MG63 (cell line): ENCODE measurements around the gene SIPA1L2. TPM values are rescaled to one million over a fixed set of nuclear protein-coding genes. Genes with fewer than 3 reads are reported as not detected.

ENCODE experiments used
- DNase-seq: peaks from one replicate; pipeline ENCODE4 v3.0.0-alpha.2; 2020
- H3K27me3 ChIP-seq: fragments of 250-450 bp; sonication (Bioruptor Pico); 2 replicates; pipeline ENCODE4 v1.5.1; 2020; ENCODE audit warnings: mild to moderate bottlenecking, moderate library complexity
- H3K36me3 ChIP-seq: fragments of 250-450 bp; sonication (Bioruptor Pico); 2 replicates; pipeline ENCODE4 v1.5.1; 2020; ENCODE audit warnings: mild to moderate bottlenecking, moderate library complexity
- H3K4me3 ChIP-seq: fragments of 250-450 bp; sonication (Bioruptor Pico); 2 replicates; pipeline ENCODE4 v1.5.1; 2020; ENCODE audit warnings: mild to moderate bottlenecking, moderate library complexity
- H3K9me3 ChIP-seq: fragments of 250-450 bp; sonication (Bioruptor Pico); 2 replicates; pipeline ENCODE4 v1.5.1; 2020; ENCODE audit warnings: mild to moderate bottlenecking, moderate library complexity
- total RNA-seq: library from RNA; depleted of rRNA; stranded (reverse); fragments of >200 nt; shearing (Covaris generic); gene quantifications from 2 replicates; pipeline ENCODE4 v1.2.3, GENCODE V29; 2014; ENCODE audit warnings: low replicate concordance

SIPA1L2 gene
- total RNA-seq, 1 experiment from 2014 or later = 16.8 TPM

DNA sequence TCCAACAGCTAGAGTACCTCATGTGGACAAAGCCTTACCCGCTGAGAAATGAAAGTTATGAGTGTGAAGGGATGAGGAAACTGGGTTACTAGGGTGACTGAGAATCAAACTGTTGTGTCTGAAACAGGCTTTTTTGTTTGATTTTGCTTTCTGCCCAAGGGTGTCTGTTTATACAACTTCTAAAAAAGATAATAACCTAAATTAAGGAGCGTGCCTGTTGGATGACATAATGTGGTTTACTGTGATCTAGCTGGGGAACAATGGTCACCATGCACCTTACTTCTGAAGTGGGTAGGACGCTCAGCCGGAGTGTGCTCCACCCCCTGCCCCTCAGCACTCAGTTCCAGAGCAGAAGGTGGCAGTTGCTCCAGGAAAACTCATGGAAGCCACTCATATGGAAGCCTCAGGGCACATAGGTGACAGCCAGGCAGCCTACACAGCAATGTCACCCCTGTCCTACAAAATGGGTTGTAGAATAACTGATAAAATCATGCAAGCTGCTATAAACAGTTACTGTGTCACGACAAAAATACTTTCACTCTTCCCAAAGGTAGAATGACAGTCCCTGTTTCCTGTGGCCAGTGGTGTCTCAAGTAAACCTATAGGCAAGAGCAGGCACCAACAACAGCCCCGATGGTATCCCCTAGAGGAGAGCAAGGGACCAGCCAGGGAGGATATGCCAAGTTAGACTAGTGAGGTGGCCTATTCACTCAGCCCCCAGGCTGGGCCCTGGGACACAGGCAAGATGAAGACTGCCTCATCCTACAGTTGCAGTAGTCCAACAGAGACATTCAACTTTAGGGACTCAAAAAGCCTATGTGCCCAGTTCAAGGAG lies 29.3 kb downstream of the SIPA1L2 start:
- no peaks in the 10 kb centered on the region for H3K9me3 ChIP-seq
- no peaks in the 10 kb centered on the region for H3K27me3 ChIP-seq
- no peak overlapping the region for H3K4me3 ChIP-seq
- no peak for DNase-seq
- peaks cover 16% of the 10 kb centered on the region for H3K36me3 ChIP-seq

DNA sequence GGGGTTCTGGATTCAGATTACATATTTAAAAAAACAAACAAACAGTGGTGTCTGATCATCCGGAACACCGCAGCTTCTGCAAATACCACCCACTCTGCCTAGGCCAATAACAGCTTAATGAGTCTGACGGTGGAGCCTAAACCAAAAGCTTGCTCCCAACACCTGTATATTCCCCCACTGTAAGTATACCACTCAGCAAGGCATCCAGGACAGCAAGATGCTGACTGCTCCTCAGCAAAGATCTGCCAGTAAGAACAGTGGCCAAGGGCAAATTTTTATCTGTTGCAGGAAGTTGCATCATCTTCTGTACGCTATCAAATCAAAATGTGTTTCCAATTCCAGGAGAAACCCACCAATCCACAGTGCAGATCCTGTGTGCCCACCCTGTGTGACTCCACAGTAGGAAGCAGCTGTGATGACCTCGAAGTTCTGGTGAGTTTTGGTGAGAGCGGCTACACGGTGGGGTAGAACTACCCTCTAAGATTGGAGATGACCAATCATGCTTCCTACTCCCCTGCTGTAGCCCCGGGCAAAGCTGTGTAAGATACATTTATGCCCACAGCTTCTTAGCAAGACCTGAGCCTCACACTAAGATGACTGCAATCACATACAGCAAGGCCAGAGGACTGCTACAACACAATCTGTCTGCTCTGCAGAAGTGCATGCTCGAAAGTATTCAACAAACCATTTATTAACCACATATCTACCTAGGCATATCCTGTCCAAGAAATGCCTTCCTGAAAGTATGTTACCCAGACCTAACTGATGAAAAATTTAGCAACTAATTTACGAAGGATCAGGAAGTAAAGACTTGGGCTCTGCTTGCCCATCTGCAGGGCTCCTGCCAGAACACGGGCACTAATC lies 30.5 kb downstream of the SIPA1L2 start:
- no peak for DNase-seq
- H3K4me3 ChIP-seq = no peak overlapping the region
- H3K27me3 ChIP-seq = no peaks in the 10 kb centered on the region
- peaks cover 10% of the 10 kb centered on the region for H3K36me3 ChIP-seq
- H3K9me3 ChIP-seq = no peaks in the 10 kb centered on the region

DNA sequence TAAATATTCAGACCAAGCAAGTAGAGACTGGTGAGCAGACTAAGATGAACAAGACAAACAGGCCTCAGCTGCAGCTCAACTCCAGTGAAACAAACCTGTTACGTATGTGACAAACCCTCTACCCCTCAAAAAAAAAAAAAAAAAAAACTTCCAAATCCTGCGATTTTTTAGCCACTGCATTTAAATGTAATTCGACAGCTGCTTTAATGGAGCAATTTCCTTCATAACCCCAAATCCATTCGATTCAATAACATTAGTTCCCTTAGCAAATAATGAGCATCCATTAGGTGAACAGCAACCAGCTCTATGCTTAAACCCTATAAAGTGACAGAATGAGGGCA lies 31.1 kb downstream of the SIPA1L2 start:
- no peaks in the 10 kb centered on the region for H3K27me3 ChIP-seq
- DNase-seq = no peak
- H3K9me3 ChIP-seq = no peaks in the 10 kb centered on the region
- peaks cover 8% of the 10 kb centered on the region for H3K36me3 ChIP-seq
- H3K4me3 ChIP-seq = no peak overlapping the region

DNA sequence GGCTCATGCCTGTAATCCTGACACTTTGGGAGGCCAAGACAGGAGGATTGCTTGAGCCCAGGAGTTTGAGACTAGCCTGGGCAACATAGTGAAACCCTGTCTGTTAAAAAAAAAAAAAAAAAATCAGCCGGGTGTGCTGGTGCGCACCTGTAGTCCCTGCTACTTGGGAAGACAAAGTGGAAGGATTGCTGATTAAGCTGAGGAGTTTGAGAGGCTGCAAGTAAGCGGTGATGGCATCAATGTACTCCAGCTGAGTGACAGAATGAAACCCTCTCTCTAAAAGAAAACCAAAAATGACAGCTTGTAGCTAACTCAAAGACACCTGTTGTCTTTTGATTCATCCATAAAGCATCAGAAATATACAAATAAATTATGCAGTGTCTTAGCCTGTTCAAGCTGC lies 31.8 kb downstream of the SIPA1L2 start:
- no peak overlapping the region for H3K4me3 ChIP-seq
- H3K27me3 ChIP-seq = no peaks in the 10 kb centered on the region
- DNase-seq = no peak
- H3K36me3 ChIP-seq = peaks cover 8% of the 10 kb centered on the region
- no peaks in the 10 kb centered on the region for H3K9me3 ChIP-seq

DNA sequence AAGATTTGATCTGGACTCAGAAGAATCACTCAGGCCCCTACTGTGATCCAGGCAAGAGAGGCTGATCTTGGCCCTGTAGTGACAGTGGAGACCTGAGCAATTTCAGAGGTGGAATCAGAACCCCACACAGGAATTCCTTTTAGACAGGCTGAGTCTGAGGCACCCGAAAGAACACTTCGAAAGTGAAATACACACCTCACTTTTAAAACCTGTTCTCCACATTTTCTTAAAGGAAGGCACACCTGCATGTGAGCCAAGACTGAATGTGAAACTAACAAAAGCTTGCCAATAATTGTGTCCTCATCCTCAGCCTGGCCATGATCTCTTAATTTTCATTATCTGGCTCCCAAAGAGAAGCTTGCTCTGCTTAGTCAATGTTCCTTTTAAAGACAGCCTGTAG lies 32.2 kb downstream of the SIPA1L2 start:
- H3K36me3 ChIP-seq = peaks cover 5% of the 10 kb centered on the region
- DNase-seq = no peak
- no peaks in the 10 kb centered on the region for H3K9me3 ChIP-seq
- H3K27me3 ChIP-seq = no peaks in the 10 kb centered on the region
- H3K4me3 ChIP-seq = no peak overlapping the region

DNA sequence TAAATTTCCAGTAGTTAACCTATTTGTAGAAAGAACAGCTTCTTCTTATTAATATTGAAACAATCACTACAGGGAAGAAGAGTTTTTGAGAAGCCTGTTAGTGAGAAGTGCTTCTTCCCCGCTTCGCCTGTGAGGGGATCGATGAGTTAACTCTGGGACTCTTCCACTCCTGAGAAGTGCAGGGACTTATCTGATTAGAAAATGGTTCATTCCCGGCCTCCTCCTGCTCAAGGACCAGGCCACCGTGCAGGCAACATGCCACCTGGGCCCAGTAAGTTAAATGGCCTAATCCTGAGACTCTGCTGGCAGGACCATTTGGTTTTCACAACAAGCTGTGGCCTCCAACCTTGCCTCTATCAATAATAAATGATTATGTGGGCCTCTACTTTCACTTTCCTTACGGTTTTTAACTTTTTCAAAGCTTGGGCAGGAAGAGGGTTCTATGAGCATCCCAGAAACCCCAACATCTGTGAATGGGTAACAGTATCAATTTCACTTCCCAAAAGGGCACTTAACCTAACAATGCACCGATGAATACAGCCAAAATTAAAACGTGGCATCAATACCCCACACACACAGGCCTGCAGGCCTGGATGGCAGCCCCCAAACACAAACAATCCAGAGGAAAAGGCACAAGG lies 33.1 kb downstream of the SIPA1L2 start:
- DNase-seq = no peak
- Histone ChIP-seq H3K36me3 (peaks cover 2% of the 10 kb centered on the region; the same call in 1 of the 2 replicates), H3K9me3 (no peaks in the 10 kb centered on the region), H3K27me3 (no peaks in the 10 kb centered on the region), H3K4me3 (no peak overlapping the region)

DNA sequence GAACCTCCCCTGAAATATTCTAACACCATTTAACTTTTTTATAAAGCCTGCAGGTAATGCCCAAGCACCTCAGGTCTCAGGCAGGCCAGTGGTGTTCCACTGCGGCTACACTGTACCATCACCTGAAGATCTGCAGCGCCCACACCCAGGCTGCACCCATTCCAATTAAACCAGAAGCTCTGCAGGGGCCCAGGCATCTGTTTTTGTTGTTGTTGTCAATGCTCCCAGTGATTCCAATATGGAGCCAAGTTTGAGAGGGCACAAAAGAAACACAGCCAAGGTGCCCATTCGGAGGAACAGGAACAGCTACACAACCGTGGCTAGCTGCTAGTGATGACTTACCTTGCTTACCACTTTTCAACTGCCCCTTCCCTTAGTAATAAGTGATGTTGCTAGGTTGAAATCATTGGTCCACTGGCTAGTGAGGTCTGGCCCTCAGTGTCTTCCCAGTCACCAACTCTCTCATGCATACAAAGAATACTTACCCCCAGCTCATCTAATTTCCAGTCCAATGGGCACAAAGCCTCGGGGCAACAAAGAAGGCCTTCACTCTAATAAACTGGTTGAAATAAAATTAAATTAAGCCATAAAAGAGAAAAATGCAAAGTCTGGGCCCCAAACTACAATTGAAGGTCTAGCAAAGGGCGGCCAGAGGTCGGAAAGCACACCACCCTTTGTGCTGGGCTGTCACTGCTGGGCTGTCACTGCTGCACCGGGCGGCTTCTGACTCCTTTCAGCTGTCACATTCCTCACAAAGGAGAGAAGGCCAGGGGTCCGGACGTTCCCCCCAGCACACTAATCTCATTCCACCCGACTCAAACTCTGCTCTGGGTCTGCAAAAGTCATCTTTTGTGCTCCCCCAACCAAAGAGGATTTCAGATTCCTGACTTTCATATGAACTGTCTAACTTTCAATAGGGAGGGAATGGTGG lies 34.9 kb downstream of the SIPA1L2 start:
- peaks cover 12% of the 10 kb centered on the region for H3K36me3 ChIP-seq
- no peaks in the 10 kb centered on the region for H3K27me3 ChIP-seq
- H3K9me3 ChIP-seq = no peaks in the 10 kb centered on the region
- DNase-seq = no peak
- no peak overlapping the region for H3K4me3 ChIP-seq

DNA sequence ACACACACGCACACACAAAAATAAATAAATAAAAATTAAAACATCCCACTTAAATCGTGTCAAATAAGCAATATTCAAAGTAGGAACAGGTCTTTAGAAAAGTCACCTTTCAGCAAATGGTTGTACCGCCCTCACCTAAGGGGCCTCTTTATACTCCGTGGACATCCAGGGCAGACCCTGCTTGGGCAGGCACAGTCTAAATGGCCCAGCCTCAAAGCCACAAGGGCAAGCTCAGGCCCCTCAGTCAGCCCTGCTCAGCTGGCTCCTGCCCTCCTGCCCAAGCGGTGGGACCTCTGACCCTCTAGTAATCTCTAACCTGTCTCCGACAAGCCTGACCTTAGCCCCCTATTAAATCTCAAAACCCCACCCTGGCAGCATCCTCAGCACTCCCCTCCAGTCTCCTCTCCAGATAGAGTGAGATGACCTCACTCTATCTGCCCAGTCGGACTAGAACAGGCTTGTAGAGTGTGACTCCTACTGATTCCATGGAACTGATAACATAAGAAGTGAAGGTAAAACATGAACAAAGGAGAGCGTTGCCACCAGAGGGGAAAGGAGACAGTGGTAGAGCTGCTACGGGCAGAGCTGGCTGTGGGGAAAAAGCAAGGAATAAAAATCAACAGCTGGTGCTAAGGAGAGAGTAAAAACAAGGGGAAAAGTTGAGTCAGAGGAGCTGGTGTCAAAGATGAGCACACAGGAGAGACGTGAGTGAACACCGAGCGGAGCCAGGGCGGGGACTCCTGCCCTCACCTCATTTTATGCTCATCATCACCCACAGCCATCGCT lies 36.0 kb downstream of the SIPA1L2 start:
- no peak for DNase-seq
- H3K4me3 ChIP-seq = no peak overlapping the region
- no peaks in the 10 kb centered on the region for H3K27me3 ChIP-seq
- H3K9me3 ChIP-seq = no peaks in the 10 kb centered on the region
- H3K36me3 ChIP-seq = peaks cover 16% of the 10 kb centered on the region

DNA sequence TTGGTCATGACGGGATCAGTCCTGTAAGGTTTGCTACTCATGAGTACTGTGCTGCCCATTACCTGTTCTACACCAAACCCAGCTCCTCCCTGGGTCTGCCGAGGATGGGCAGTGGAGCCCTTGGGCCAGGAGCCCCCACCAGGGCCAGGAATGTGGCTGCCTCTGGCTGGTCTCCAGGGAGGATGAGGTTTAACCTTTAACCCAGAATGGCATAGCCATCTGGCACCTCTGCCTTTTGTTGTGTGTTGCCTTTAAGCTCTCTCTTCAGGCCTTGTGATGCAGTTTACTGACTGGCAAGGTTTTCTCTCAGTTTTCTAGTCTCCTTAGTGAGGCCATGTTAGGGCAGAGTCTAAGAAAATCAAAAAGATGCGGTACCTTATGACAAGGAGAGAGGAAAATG lies 38.6 kb downstream of the SIPA1L2 start:
- H3K36me3 ChIP-seq = peaks cover 22% of the 10 kb centered on the region
- H3K9me3 ChIP-seq = no peaks in the 10 kb centered on the region
- no peaks in the 10 kb centered on the region for H3K27me3 ChIP-seq
- no peak overlapping the region for H3K4me3 ChIP-seq
- DNase-seq = peak; percentile 51

DNA sequence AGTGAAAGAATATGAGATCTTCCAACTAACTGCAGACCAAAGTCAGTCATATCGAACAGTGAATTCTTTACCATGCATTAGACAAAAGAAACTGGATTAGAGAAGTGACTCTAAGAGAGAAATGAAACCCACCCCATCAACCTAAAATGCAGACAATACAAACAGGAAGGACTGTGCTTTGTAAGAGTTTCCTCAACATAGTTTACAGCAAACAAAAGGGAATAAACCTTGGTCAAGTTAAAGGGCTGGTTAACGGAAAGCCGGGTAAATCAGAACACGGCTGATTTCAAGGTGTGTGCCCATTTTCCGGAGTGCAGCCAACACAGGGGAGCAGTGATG lies 39.2 kb downstream of the SIPA1L2 start:
- H3K27me3 ChIP-seq = no peaks in the 10 kb centered on the region
- DNase-seq = no peak
- H3K36me3 ChIP-seq = peaks cover 21% of the 10 kb centered on the region
- no peaks in the 10 kb centered on the region for H3K9me3 ChIP-seq
- no peak overlapping the region for H3K4me3 ChIP-seq

DNA sequence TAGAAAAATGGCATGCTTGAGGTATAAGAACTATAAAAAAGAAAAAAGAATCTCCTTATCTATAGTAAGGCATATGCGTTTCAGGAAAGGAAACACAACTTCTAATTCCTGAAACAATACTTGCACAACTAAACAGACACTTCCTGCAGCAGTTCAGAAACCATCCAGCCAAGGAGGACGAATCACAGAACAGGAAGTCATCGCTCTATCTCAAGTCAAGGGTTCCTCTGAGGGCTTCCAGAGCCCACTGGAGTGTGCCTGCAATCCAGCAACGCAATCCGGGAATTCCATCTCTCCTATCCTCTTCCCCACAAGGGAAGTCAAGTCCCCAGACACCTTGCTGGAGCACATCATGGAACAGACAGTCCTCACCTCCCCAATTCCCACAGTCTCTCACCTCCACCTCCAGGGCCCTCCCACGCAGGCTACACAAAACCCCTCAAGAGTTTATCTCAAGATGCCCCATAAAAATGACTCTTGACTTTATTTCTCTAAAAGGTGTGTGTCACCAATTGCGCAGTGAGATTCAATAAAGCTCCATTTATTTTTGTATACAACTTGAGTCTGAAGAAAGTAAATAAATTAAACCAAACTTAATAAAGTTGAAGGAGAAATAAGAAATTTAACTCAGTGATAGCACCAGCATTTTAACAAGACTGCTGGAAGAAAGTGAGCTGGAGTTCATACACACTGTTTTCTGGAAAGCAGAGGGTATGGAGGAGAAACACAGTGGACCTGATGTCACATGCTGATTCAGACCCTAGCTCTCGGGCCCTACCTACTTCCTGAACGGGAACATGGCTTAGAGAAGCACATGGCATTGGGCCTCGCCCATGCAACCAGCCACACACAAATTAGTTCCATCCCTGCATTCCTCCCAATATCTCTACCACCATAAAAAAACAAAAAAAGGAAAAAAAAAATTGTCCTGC lies 39.9 kb downstream of the SIPA1L2 start:
- DNase-seq = peak; percentile 44
- Histone ChIP-seq H3K36me3 (peaks cover 20% of the 10 kb centered on the region), H3K9me3 (no peaks in the 10 kb centered on the region), H3K4me3 (no peak overlapping the region), H3K27me3 (no peaks in the 10 kb centered on the region)

DNA sequence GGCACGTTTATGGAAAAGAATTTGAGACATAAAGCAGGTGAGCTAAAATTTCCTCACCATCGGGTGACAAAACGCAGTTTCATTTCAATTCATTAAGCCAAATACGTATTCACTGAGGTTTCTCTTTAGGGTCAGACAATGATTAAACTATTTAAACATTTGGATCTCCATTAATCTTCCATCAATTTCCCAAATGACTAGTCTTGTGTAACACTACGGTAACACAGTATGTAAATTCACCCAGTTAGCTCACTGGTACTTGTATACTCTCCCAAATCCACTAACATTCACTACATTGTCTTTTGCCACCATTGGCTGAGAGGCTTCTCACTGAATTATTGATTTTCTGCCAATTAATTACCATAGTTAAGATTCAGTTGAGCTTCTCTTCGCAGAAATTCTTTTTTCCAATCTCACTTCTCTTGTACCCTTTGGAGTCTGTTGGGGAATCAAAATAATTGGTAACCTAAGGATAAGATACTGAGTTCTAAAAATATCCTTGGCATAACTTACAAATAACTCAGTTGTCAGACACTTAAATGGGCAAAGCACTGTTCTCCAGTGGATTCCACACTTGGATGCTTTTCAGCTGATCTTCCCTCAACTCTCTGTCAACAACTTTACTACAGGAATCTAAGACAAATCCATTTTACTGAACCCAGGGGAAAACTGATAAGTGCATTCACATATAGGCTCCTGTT lies 40.7 kb downstream of the SIPA1L2 start:
- H3K27me3 ChIP-seq = no peaks in the 10 kb centered on the region
- H3K4me3 ChIP-seq = no peak overlapping the region
- H3K36me3 ChIP-seq = peaks cover 23% of the 10 kb centered on the region
- no peaks in the 10 kb centered on the region for H3K9me3 ChIP-seq
- DNase-seq = no peak

DNA sequence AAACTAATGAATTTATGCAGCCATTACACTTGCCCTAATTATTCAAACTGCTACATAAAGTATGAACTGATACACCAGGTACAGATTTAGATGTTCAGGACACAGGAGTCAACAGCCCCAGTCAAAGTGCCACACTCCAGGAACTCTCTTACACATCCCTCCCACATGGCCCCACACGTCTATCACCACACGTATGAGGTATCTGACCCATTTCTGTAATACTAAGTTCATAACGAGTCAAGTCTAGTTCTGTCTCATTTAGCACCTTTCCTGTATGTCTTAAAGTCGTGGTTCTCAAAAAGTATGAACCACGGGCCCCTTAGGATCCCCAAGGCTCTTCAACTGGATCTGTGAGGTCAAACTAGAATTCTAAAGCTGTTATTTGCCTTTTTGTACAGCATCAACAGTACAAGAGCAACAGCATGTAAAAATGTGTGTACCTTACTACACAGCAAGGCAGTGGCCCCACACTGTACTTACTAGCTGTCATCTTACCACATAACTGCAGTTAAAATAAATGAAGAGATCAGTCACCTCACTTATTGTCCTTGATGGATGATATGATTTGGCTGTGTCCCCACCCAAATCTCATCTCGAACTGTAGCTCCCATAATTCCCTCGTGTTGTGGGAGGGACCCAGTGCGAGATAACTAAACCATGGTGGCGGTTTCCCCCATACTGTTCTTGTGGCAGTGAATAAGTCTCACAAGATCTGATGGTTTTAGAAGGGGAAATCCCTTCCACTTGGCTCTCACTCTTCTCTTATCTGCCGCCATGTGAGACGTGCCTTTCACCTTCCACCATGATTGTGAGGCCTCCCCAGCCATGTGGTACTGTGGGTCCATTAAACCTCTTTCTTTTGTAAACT lies 42.6 kb downstream of the SIPA1L2 start:
- peaks cover 23% of the 10 kb centered on the region for H3K36me3 ChIP-seq
- no peaks in the 10 kb centered on the region for H3K27me3 ChIP-seq
- H3K9me3 ChIP-seq = no peaks in the 10 kb centered on the region
- no peak for DNase-seq
- no peak overlapping the region for H3K4me3 ChIP-seq

DNA sequence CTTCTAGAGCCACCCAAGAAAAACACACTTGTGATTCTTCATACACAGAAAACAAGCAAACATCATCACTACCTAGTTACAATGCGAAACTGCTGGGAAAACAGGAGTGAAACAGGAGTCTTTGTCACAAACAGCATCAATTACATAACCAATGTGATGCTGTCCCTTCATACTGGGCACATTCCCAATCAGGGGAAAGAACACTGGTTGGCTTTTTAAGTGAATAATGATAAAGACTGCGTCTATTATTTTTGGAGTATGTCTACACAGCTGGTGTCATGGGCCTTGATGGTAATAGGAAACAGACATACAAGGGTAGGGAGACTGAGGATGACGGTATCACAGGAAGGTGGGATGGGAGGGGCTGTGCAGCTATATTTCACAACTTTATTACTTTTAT lies 43.3 kb downstream of the SIPA1L2 start:
- Histone ChIP-seq H3K27me3 (no peaks in the 10 kb centered on the region), H3K36me3 (peaks cover 23% of the 10 kb centered on the region), H3K4me3 (no peak overlapping the region), H3K9me3 (no peaks in the 10 kb centered on the region)
- no peak for DNase-seq
